NT2/D1 (cell line): ENCODE data around the gene ZNF83.

Experiments
- SUZ12 ChIP-seq: IDR thresholded peaks from 2 replicates; pipeline ENCODE4 v1.6.1; 2011; ENCODE audit not compliant: insufficient read length, insufficient read depth; ENCODE audit errors: extremely low read depth
- ZNF274 ChIP-seq: IDR thresholded peaks from 2 replicates; pipeline ENCODE4 v1.6.1; 2011; ENCODE audit warnings: mild to moderate bottlenecking, low read depth, low read length

- no peak for TF ChIP-seq ZNF274
- TF ChIP-seq SUZ12, result no peak
These were observed 31.4 kb upstream of the ZNF83 start for GRCh38 chr19:52669586-52669985.
